NB4 (cell line): ENCODE measurements around the gene RGS2.
A peak's percentile ranks its signal among the peaks of the same experiment; 100 is the strongest.

ENCODE experiments used
- DNase-seq: peaks from one replicate; pipeline ENCODE4 v3.0.0; 2010; ENCODE audit warnings: low read depth
- H3K4me3 ChIP-seq: one replicate; pipeline ENCODE4 v1.5.1; 2011; ENCODE audit warnings: mild to moderate bottlenecking, low read depth, low read length, moderate library complexity
- CTCF ChIP-seq: IDR thresholded peaks from one replicate; pipeline ENCODE4 v1.5.1; 2012; ENCODE audit warnings: low read depth, low read length
- MYC ChIP-seq: IDR thresholded peaks from 2 replicates; pipeline ENCODE4 v1.6.1; 2011; ENCODE audit warnings: low read depth, low read length
- POLR2A ChIP-seq: IDR thresholded peaks from 2 replicates; pipeline ENCODE4 v1.6.1; 2011; ENCODE audit warnings: mild to moderate bottlenecking; ENCODE audit not compliant: insufficient read length; ENCODE audit errors: extremely low read depth
- TF ChIP-seq, protein P1 (sequence below): IDR thresholded peaks from 2 replicates; pipeline ENCODE4 v1.6.1; 2011; ENCODE audit warnings: low read depth, low read length

Gene RGS2

DNA sequence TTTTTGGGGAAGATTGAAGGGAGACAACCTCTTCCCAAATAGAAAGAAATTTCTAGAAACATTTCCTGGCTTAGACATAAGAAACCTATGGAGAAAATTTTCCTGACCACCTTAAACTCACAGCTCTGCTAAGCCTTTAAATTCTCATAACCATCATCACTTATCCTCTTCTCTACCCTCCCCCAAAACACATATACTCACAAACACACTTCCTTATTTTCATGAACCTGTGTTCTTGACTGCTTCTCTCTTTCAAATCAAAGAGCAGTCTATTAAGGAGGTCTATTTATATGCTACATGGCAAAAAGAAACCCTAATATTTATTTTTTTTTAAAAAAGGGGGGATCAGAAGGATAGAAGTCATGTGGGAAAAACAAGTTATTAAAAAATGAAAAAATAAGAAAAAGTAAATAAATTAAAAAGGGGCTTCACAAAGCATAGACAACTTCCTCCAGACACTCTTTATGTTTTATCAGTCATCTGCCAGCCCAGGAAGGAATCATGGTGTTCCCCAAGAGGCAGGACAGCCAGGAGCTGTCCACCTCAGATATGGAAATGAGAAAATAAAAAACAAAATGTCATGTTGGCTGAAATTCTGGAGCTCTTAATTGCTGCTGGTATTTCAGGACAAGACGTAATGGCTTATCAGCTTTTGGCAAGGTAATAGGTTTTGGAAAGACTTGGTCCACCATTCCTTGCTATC is 12.8 kb upstream of the RGS2 start:
- peak; percentile 34 for DNase-seq
- TF ChIP-seq MYC = no peak
- TF ChIP-seq, protein P1, sequence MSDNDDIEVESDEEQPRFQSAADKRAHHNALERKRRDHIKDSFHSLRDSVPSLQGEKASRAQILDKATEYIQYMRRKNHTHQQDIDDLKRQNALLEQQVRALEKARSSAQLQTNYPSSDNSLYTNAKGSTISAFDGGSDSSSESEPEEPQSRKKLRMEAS = no peak
- TF ChIP-seq CTCF = no peak
- no peak for TF ChIP-seq POLR2A

DNA sequence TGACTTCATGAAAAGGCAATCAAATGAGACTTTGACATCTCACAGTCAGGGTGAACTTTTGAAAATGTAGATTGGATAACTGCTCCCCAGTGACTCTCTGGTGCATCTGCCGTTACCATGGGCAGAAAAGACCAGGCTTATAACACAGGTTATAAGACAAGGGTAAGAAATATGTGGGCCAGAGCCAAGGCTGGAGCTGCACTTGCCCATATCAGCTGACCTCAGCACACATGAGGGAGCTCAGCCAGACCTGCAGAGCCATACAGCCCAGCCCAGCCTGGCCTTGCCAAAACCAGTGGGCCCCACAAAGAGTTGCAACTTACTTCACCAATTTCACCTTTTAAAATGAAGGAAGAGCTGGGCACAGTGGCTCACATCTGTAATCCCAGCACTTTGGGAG is 11.7 kb upstream of the RGS2 start:
- TF ChIP-seq POLR2A = no peak
- no peak for TF ChIP-seq CTCF
- TF ChIP-seq, protein P1 = no peak
- TF ChIP-seq MYC = no peak
- DNase-seq = no peak
- no peak overlapping the region for H3K4me3 ChIP-seq

More for the DNA sequence above, 12.8 kb upstream of the RGS2 start:
- no peak overlapping the region for H3K4me3 ChIP-seq

GRCh38 chr1:192797891-192798290 is 10.9 kb upstream of the RGS2 start:
- TF ChIP-seq POLR2A (no peak), CTCF (no peak)
- TF ChIP-seq, protein P1 = no peak
- no peak for DNase-seq
- H3K4me3 ChIP-seq = no peak overlapping the region

- no peak overlapping the region for H3K4me3 ChIP-seq
- TF ChIP-seq MYC (no peak), CTCF (no peak), POLR2A (no peak)
- TF ChIP-seq, protein P1 = no peak
- no peak for DNase-seq
Observed at GRCh38 chr1:192801451-192801850, 7.4 kb upstream of the RGS2 start.

DNA sequence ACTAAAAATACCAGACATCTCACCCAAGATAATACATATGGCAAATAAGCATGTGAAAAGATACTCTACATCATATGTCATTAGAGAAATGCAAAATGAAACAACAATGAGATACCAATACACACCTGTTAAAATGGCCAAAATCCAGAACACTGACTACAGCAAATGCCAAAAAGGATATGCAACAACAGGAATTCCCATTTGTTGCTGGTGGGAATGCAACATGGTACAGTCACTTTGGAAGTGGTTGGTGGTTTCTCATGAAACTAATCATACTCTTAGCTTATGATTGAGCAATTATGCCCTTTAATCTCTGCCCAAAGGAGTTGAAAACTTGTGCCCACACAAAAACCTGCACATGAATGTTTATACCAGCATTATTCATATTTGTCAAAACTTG is 6.4 kb upstream of the RGS2 start:
- no peak for TF ChIP-seq MYC
- TF ChIP-seq CTCF = no peak
- no peak overlapping the region for H3K4me3 ChIP-seq
- no peak for DNase-seq

GRCh38 chr1:192803501-192803900 is 5.3 kb upstream of the RGS2 start:
- DNase-seq = no peak
- no peak overlapping the region for H3K4me3 ChIP-seq
- TF ChIP-seq POLR2A (no peak), CTCF (no peak), MYC (no peak)
- TF ChIP-seq, protein P1 = no peak
